Heart right ventricle (tissue), 16 donors: ENCODE measurements around the gene RNASE7. TPM values are rescaled to one million over a fixed set of nuclear protein-coding genes. Genes with fewer than 3 reads are reported as not detected.
A peak's percentile ranks its signal among the peaks of the same experiment; 100 is the strongest.

ENCODE experiments used
- ATAC-seq, 8 donors: fragments of 200-7000 bp; cut with Tn5 transposase; one replicate each; pipeline ENCODE4 v1.9.1; 2020; ENCODE audit warnings: mild to moderate bottlenecking in 8 of 8, moderate library complexity in 8 of 8, moderate number of reproducible peaks in 1 of 8
- DNase-seq, 2 donors: peaks; one replicate each; pipeline ENCODE4 v3.0.0-alpha.2; 2020
- H3K27ac ChIP-seq, 10 donors: fragments of 200-600 bp; sonication (generic) in 2 of 10; one replicate each; pipeline versions ENCODE4 v1.5.0 to v1.8.0; 2020 to 2022; ENCODE audit warnings: mild to moderate bottlenecking in 3 of 10
- H3K27me3 ChIP-seq, 7 donors: fragments of 200-600 bp; one replicate each; pipeline ENCODE4 v1.8.0; 2021 to 2022; ENCODE audit warnings: mild to moderate bottlenecking in 2 of 7
- H3K36me3 ChIP-seq, 9 donors: fragments of 200-600 bp; sonication (generic) in 1 of 9; one replicate each; pipeline versions ENCODE4 v1.5.0 to v1.8.0; 2020 to 2022; ENCODE audit warnings: mild to moderate bottlenecking in 2 of 9
- H3K4me1 ChIP-seq, 9 donors: fragments of 200-600 bp; sonication (generic) in 1 of 9; one replicate each; pipeline versions ENCODE4 v1.5.0 to v1.8.0; 2020 to 2022; ENCODE audit warnings: mild to moderate bottlenecking in 4 of 9
- H3K4me3 ChIP-seq, 10 donors: fragments of 200-600 bp; sonication (generic) in 2 of 10; one replicate each; pipeline versions ENCODE4 v1.5.0 to v1.8.0; 2020 to 2022; ENCODE audit warnings: mild to moderate bottlenecking in 7 of 10, moderate library complexity in 2 of 10
- H3K9me3 ChIP-seq, 11 donors: fragments of 200-600 bp in 10 of 11; sonication (generic) in 2 of 11; one replicate each; pipeline versions ENCODE4 v1.5.0 to v1.8.0; 2013 to 2022; ENCODE audit warnings: mild to moderate bottlenecking in 2 of 11, control low read depth in 1 of 11, moderate library complexity in 1 of 11
- CTCF ChIP-seq, 9 donors: fragments of 200-600 bp; sonication (generic) in 2 of 9; IDR thresholded peaks; one replicate each; pipeline versions ENCODE4 v1.5.0 to v1.8.0; 2021 to 2022; ENCODE audit warnings: antibody characterized with exemption in 9 of 9, mild to moderate bottlenecking in 5 of 9, moderate library complexity in 1 of 9
- WGBS, 2 donors: extraction: QIAGEN DNeasy Blood & Tissue Kit; methylation state at CpG; one replicate each; pipeline ENCODE4 v1.1.7; 2013; ENCODE audit warnings: inconsistent platforms in 1 of 2; 5-methylcytosine and 5-hydroxymethylcytosine counted together
- intact Hi-C, 10 donors: fragments of 100-400 bp; cut with DNase I; formaldehyde crosslinking; loops; one replicate each; pipeline versions ENCODE4 v1.11.1 to v1.14.2; 2022
- polyA plus RNA-seq, 2 donors: library from polyadenylated mRNA; stranded (reverse); fragments of 200-250 nt; gene quantifications; one replicate each; pipeline ENCODE4 v1.2.3, GENCODE V29; 2013
- total RNA-seq, 10 donors: library from RNA; stranded (reverse); fragmentation: NEBNext Ultra II Directional in 3 of 10; extraction: Animal tissue kit (Norgen Biotek cat#: 25700) in 3 of 10; gene quantifications; one replicate each; pipeline versions ENCODE4 v1.2.1 to v1.2.4, GENCODE V29; 2021 to 2023
- donor health status: Arrhythmogenic right ventricular cardiomyopathy.
- donor health status: ischemic (EF 13 %, LVEDD 7.1; RV severe dilation, severe dysfunction).
- donor health status: healthy with polysubstance abuse.
- donor health status: DM: no; HTN: yes; CAD: no.
- donor health status: DM: no; HTN: no; CAD: no.
- donor health status: ischemic (EF 25% LVEDD 6.9; RV normal size, moderate dysfunction).
- donor health status: ischemic (EF 25% LVEDD 5.7; RV mildly dilated, moderate dysfunction).
- donor health status: healthy.
- donor health status: DM: yes; HTN: yes; CAD: no.
- donor health status: Ischemic cardiomyopathy.
- donor health status: ischemic (EF 35%, LVEDD 5.7; RV mildly dilated, moderate dysfunction).
- donor health status: nonischemic (EF 11% LVEDD 7.7; RV severe dilation, severe dysfunction).
- donor health status: DM: yes; HTN: yes; CAD: no.
- donor health status: PGD.
- donor health status: ischemic (EF 29% LVEDD 5.4; RV normal size, mild dysfunction).
- donor health status: nonischemic (EF 23%, LVEDD 6.1; RV moderate dilation, normal function).

RNASE7 gene
- total and polyA plus RNA-seq, 12 donors = 0.03 TPM; not detected in 11

- Histone ChIP-seq H3K9me3 (no peaks in the 10 kb centered on the region), H3K27ac (no peak overlapping the region), H3K4me3 (no peak overlapping the region), H3K36me3 (peaks cover 0 to 99% (median 81%) of the 10 kb centered on the region in 9 donors), H3K27me3 (no peaks in the 10 kb centered on the region), H3K4me1 (peaks cover 0 to 30% (median 5%) of the 10 kb centered on the region in 9 donors)
- 88% methylated on average over 30 of the region's 30 CpGs for WGBS, 2 donors
- intact Hi-C loops = no loop called here
- ATAC-seq (no peak), DNase-seq (no peak)
- no peak for TF ChIP-seq CTCF (IDR thresholded peaks at IDR 0.05)
These were observed 39.5 kb downstream of the RNASE7 start for GRCh38 chr14:21081521-21082142.

- ATAC-seq = no peak
These were observed 41.6 kb downstream of the RNASE7 start for GRCh38 chr14:21083565-21084325.

GRCh38 chr14:21084396-21084795 is 42.2 kb downstream of the RNASE7 start:
- DNase-seq = no peak
- no peak for TF ChIP-seq CTCF (IDR thresholded peaks at IDR 0.05)
- Histone ChIP-seq H3K27ac (peak overlapping the region in 2 of 10 donors; percentile 25 to 82), H3K4me1 (peaks cover 0 to 44% (median 7%) of the 10 kb centered on the region in 9 donors), H3K36me3 (peaks cover 0 to 99% (median 57%) of the 10 kb centered on the region in 9 donors), H3K27me3 (no peaks in the 10 kb centered on the region), H3K4me3 (no peak overlapping the region), H3K9me3 (no peaks in the 10 kb centered on the region)
- 81 to 91% methylated on average over 2 of the region's 2 CpGs for WGBS, 2 donors
- no peak for ATAC-seq
- intact Hi-C loops = loop anchor here in 1 of 10 donors (2.0 kb wide), 1 partner anchor 14 kb away; the partner anchor contains the start of gene ARHGEF40

More at GRCh38 chr14:21083565-21084325, 41.6 kb downstream of the RNASE7 start:
- no peak overlapping the region for H3K27ac ChIP-seq
- DNase-seq = no peak
- H3K27me3 ChIP-seq = no peaks in the 10 kb centered on the region
- peaks cover 0 to 44% (median 7%) of the 10 kb centered on the region in 9 donors for H3K4me1 ChIP-seq
- intact Hi-C loops = loop anchor here in 1 of 10 donors (2.0 kb wide), 1 partner anchor 13 kb away; the partner anchor contains the start of gene ARHGEF40
- WGBS, 2 donors = 86 to 93% methylated on average over 11 of the region's 11 CpGs
- no peak overlapping the region for H3K4me3 ChIP-seq
- H3K9me3 ChIP-seq = no peaks in the 10 kb centered on the region
- H3K36me3 ChIP-seq = peaks cover 0 to 99% (median 63%) of the 10 kb centered on the region in 9 donors
- no peak for TF ChIP-seq CTCF (IDR thresholded peaks at IDR 0.05)
